GM19452 (cell line): ENCODE results near the gene GSN.
"Not testable (repeated sequence)": the region's sequence is repeated elsewhere in the genome, so short reads cannot be mapped to it uniquely, and the experiment has no call there.

Experiments
- ATAC-seq: cut with Tn5 transposase; IDR thresholded peaks from one replicate; pipeline ENCODE4 v1.9.1; 2021; ENCODE audit not compliant: unreplicated experiment

GSN gene

GRCh38 chr9:121286973-121287741 is 19.2 kb downstream of the GSN start:
- ATAC-seq = no peak

GRCh38 chr9:121288673-121289025 is 20.7 kb downstream of the GSN start:
- no peak for ATAC-seq

- no peak for ATAC-seq
Observed at GRCh38 chr9:121289026-121289771, 21.2 kb downstream of the GSN start.

- ATAC-seq = no peak
Observed at GRCh38 chr9:121289772-121290370, 21.9 kb downstream of the GSN start.

- not testable (repeated sequence) for ATAC-seq
Observed at GRCh38 chr9:121291536-121291935, 23.6 kb downstream of the GSN start.

- ATAC-seq = no peak
Observed at GRCh38 chr9:121292051-121292450, 24.1 kb downstream of the GSN start.

GRCh38 chr9:121292801-121293241 is 24.9 kb downstream of the GSN start:
- ATAC-seq = no peak

GRCh38 chr9:121294151-121294743 is 26.3 kb downstream of the GSN start:
- ATAC-seq = no peak

- no peak for ATAC-seq
Observed at GRCh38 chr9:121294866-121295661, 27.1 kb downstream of the GSN start.

- ATAC-seq = no peak
Observed at GRCh38 chr9:121295662-121296191, 27.8 kb downstream of the GSN start.

- ATAC-seq = no peak
Observed at GRCh38 chr9:121296213-121297127, 28.5 kb downstream of the GSN start.

- no peak for ATAC-seq
Observed at GRCh38 chr9:121297389-121297788, 29.4 kb downstream of the GSN start.

GRCh38 chr9:121298016-121298538 is 30.1 kb downstream of the GSN start:
- ATAC-seq = no peak

- ATAC-seq = no peak
Observed at GRCh38 chr9:121298689-121299466, 30.9 kb downstream of the GSN start.

GRCh38 chr9:121299467-121300282 is 31.7 kb downstream of the GSN start:
- no peak for ATAC-seq

- ATAC-seq = no peak
Observed at GRCh38 chr9:121300283-121301119, 32.5 kb downstream of the GSN start.

- ATAC-seq = no peak
Observed at GRCh38 chr9:121301881-121302286, 33.9 kb downstream of the GSN start.
